GM20000 (cell line): ENCODE results near the gene ZNF48.

ENCODE experiments used
- DNase-seq: peaks from one replicate; pipeline ENCODE4 v3.0.0; 2012; ENCODE audit warnings: low spot score
- TF ChIP-seq, protein P1 (sequence below): IDR thresholded peaks from 2 replicates; pipeline ENCODE4 v1.5.1; 2012; ENCODE audit warnings: mild to moderate bottlenecking, control low read depth; ENCODE audit errors: extremely low read depth, missing control alignments

The ZNF48 gene

DNA sequence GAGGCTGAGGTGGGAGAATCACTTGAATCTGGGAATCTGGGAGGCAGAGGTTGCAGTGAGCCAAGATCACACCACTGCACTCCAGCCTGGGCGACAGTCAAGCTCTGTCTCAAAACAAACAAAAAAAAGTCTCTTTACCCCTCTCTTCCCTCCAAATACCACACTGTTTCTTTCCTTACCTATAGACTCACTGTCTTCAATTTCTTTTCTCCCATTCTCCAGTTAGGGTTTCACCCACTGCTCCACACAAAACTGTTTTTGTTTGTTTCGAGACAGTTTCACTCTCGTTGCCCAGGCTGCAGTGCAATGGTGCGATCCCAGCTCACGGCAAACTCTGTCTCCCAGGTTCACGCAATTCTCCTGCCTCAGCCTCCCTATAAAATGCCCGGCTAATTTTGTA is 34.0 kb upstream of the ZNF48 start:
- TF ChIP-seq, protein P1, sequence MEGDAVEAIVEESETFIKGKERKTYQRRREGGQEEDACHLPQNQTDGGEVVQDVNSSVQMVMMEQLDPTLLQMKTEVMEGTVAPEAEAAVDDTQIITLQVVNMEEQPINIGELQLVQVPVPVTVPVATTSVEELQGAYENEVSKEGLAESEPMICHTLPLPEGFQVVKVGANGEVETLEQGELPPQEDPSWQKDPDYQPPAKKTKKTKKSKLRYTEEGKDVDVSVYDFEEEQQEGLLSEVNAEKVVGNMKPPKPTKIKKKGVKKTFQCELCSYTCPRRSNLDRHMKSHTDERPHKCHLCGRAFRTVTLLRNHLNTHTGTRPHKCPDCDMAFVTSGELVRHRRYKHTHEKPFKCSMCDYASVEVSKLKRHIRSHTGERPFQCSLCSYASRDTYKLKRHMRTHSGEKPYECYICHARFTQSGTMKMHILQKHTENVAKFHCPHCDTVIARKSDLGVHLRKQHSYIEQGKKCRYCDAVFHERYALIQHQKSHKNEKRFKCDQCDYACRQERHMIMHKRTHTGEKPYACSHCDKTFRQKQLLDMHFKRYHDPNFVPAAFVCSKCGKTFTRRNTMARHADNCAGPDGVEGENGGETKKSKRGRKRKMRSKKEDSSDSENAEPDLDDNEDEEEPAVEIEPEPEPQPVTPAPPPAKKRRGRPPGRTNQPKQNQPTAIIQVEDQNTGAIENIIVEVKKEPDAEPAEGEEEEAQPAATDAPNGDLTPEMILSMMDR = no peak
- no peak for DNase-seq

DNA sequence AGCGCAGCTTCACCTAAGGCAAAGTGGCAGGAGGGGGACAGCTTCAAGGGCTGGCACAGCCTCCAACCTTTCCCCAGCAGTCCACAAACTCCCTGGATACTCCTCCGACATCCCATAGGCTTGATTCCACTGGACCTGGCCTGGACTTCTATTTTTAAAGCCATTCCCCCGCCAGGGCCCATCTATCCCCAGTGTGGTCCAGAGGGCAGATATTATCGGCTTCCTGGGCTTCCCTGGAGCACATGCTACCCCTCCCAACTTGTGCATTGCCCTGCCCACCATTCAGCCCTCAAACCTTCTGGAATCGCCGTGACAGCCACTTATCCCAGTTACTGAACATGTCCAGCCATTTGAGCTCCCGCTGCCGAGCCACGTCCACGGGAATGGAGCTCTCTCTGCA is 30.0 kb upstream of the ZNF48 start:
- no peak for DNase-seq
- TF ChIP-seq, protein P1 = no peak

DNA sequence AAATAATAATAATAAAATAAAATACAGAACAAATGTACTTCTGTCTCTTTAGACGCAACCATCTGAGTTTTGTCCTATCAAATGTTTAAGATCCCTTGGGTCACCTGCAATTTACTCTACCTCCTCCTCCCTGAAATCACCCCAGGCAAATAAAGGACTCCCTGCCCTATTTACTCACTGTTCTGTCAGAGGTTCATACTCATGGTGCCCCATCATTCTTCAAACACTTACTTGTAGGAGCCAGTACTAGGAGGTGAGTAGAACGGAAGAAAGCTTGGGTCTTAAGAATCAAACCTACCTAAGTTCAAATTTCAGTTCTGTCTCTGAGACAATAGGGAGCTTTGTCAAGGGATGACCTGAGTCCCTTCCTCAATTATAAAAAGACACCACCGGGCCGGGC is 28.7 kb upstream of the ZNF48 start:
- DNase-seq = no peak
- TF ChIP-seq, protein P1 = no peak

DNA sequence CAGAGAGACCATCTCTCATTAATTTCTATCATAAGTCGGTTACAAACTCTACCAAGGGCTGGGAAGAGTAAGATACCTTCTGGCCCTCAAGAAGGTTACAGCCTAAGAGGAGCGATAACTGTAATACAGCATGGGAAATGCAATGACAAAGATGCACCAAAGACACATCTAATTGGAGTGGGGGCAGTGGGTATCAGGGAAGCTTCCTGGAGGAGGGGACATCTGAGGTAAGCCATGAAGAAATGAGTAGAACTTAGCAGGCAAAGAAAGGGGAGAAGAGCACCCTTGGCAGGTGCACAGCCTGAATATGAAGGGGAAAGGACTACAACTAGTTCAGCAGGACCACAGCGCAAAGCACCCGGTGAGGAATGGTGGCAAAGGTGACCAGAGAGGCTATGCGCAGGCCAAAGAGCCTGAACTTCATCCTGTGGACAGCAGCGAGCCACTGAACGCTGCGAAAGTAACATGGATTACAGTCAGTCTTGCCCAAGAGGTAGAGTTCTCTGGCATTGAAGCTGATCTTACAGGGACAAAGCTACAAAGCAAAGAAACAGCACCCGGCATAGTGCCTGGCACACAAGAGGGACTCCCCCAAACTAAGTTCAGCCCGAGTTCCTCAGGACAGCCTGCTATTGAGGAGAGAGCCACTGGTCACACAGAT is 27.7 kb upstream of the ZNF48 start:
- TF ChIP-seq, protein P1 = no peak
- DNase-seq = no peak

DNA sequence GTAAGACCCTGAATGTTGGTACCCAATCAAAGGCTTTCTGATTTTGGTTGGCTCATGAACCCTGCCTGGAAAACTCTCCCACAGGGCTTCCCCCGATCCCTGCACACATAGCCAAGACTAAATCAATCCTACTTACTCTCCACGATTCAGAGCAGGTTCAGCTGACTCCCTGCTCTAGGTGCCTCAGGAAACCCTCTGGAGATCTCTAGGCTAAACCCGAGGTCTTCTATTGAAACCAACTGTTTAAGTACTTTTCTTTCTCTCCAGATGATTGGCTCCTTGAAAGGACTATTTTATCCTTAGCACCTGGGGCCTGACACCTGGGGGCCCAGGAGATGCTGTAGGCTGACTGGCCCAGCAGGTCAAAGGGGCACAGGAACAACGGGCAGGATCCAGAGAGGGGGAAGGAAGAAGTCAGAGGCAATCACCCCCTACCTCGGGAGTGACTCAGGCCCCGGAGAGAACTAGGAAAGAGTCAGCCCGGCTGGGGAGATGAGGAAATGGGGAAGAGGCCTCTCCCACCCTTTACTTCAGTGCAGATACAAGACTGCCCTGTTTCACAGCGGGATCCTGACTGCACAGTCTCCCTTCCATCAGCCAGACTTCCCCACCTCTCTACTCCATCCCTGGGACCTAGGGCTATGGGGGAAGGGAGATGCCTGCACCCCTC is 27.0 kb upstream of the ZNF48 start:
- no peak for DNase-seq
- TF ChIP-seq, protein P1 = no peak

DNA sequence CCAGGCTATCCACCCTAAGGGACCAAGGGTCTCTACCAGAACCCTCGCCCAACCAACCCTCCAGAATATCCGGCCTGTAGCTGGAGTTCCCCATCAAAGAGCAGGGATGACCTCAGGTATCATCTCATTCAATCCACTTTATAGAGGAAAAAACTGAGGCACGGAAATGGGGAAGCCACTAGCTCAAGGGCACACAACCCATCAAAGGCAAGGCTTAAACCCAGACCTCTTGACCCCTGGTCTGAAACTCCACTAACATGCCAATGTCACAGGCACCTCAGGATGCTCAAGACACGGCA is 26.5 kb upstream of the ZNF48 start:
- TF ChIP-seq, protein P1 = no peak
- no peak for DNase-seq

DNA sequence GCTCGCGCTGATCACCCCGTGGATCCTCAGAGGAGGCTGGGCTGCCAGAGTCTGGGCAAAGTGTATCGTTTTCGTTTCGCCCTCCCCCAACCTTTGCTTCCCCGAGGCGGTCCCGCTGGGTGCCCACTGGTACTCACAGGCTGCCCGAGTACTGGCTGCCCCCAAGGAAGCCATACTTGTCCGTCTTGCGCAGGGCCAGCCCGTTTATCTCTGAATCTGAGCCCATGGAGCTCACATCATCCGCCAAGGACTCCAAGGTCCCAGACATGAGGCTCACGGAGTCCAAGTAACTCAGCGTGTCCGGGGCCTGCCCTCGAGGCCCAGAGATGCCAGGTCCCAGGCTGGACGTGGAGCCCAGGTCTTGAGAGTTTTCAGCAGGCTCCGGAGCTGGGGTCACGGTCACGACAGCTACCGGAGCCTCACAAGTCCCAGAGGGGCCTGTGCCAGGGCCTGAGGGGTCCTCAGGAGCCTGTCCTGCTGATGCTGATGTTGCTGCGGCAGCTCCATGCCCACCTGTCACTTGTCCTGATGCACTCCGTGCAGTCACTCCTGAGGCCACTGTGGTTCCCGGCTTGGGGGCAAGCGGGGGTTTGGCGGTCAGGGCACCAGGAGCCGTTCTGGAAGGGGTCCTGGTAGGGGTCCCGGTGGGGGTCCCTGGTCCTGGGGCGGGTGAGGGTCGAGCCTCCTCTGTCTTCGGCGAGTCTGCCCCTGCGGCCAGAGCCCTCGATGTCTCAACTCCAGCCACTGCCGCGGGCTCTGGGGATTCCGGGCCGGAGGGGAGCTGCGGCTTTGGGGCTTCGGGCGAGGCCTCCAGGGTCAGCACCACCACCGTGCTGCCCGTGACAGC is 25.9 kb upstream of the ZNF48 start:
- DNase-seq = no peak
- TF ChIP-seq, protein P1 = no peak
